Esophagus squamous epithelium (tissue), 5 donors: ENCODE measurements around the gene ATG12. TPM values are rescaled to one million over a fixed set of nuclear protein-coding genes. Genes with fewer than 3 reads are reported as not detected.

Source experiments
- DNase-seq: peaks from one replicate; lab custom pipeline; 2025; lab: John Stamatoyannopoulos, UW
- H3K27ac ChIP-seq, 4 donors: fragments of 200-600 bp; sonication (generic); one replicate each; pipeline ENCODE4 v1.5.1; 2016 to 2019; ENCODE audit warnings: mild to moderate bottlenecking in 1 of 4
- H3K27me3 ChIP-seq, 4 donors: fragments of 200-600 bp; sonication (generic); 1 replicate in 3 of 4; 2 replicates in 1 of 4; pipeline versions ENCODE4 v1.5.1 to v1.6.0; 2017 to 2021; ENCODE audit warnings: antibody characterized with exemption in 1 of 4
- H3K36me3 ChIP-seq, 3 donors: fragments of 200-600 bp; sonication (generic); one replicate each; pipeline ENCODE4 v1.5.1; 2016 to 2019
- H3K4me1 ChIP-seq, 3 donors: fragments of 200-600 bp; sonication (generic); one replicate each; pipeline ENCODE4 v1.5.1; 2017 to 2019
- H3K4me3 ChIP-seq, 4 donors: fragments of 200-600 bp; sonication (generic); 1 replicate in 3 of 4; 2 replicates in 1 of 4; pipeline ENCODE4 v1.5.1; 2016 to 2019; ENCODE audit warnings: mild to moderate bottlenecking in 2 of 4, moderate library complexity in 1 of 4
- H3K9me3 ChIP-seq, 3 donors: fragments of 200-600 bp; sonication (generic); one replicate each; pipeline ENCODE4 v1.5.1; 2016 to 2019
- POLR2A ChIP-seq, 4 donors: fragments of 450-650 bp; IDR thresholded peaks; one replicate each; pipeline ENCODE4 v1.6.1; 2017; ENCODE audit warnings: antibody characterized with exemption in 4 of 4, mild to moderate bottlenecking in 4 of 4, moderate library complexity in 3 of 4
- WGBS, 2 donors: methylation state at CpG; one replicate each; pipeline ENCODE4 v1.1.5; 2018; 5-methylcytosine and 5-hydroxymethylcytosine counted together
- intact Hi-C: fragments of 100-400 bp; cut with DNase I; formaldehyde crosslinking; loops from one replicate; pipeline ENCODE4 v1.15.0; 2022
- total RNA-seq, 4 donors: library from RNA; depleted of rRNA; stranded (reverse); fragments of >200 nt; gene quantifications; one replicate each; pipeline ENCODE4 v1.1.0, GENCODE V29; 2016
- TF ChIP-seq, protein P1 (sequence below), 6 experiments: fragments of 450-650 bp in 4 of 6; fragments of 200-600 bp in 2 of 6; sonication (generic) in 2 of 6; IDR thresholded peaks; one replicate each; pipeline ENCODE4 v1.5.1; 2016 to 2019; ENCODE audit warnings: antibody characterized with exemption in 6 of 6, mild to moderate bottlenecking in 4 of 6, moderate library complexity in 4 of 6
- donor health status: DM: yes; HTN: yes; CAD: no.

The ATG12 gene
- total RNA-seq, 4 donors from 2014 or later: 15.7 to 37.8 (median 33.5) TPM

DNA sequence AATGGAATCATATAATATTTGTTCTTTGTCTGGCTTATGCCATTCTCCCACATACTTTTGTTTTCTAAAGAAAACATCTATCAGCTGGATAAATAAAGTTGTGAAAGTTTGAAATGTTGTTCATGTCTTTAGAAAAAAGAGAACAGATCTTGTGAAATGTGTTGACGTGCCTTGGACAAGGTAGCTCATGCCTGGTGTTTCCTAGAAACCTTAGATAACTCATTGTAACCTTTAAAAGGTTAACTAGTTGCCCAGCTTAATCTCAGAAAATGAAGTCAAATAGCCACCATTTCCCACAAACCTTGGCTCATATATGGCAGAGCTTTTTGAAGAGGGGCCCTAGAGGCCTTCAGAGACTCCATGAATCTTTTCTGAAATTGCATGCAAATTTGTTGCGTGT lies 40.2 kb downstream of the ATG12 start:
- H3K27ac ChIP-seq: no peak overlapping the region
- intact Hi-C loops: no loop called here
- 86 to 87% methylated on average over 2 of the region's 2 CpGs for WGBS, 2 donors
- no peaks in the 10 kb centered on the region for H3K9me3 ChIP-seq
- no peaks in the 10 kb centered on the region for H3K36me3 ChIP-seq
- H3K4me3 ChIP-seq: no peak overlapping the region
- no peaks in the 10 kb centered on the region for H3K27me3 ChIP-seq
- no peaks in the 10 kb centered on the region for H3K4me1 ChIP-seq
- DNase-seq: no peak
- no peak for TF ChIP-seq POLR2A (IDR thresholded peaks at IDR 0.05)
- TF ChIP-seq, protein P1, sequence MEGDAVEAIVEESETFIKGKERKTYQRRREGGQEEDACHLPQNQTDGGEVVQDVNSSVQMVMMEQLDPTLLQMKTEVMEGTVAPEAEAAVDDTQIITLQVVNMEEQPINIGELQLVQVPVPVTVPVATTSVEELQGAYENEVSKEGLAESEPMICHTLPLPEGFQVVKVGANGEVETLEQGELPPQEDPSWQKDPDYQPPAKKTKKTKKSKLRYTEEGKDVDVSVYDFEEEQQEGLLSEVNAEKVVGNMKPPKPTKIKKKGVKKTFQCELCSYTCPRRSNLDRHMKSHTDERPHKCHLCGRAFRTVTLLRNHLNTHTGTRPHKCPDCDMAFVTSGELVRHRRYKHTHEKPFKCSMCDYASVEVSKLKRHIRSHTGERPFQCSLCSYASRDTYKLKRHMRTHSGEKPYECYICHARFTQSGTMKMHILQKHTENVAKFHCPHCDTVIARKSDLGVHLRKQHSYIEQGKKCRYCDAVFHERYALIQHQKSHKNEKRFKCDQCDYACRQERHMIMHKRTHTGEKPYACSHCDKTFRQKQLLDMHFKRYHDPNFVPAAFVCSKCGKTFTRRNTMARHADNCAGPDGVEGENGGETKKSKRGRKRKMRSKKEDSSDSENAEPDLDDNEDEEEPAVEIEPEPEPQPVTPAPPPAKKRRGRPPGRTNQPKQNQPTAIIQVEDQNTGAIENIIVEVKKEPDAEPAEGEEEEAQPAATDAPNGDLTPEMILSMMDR (IDR thresholded peaks at IDR 0.05): no peak

DNA sequence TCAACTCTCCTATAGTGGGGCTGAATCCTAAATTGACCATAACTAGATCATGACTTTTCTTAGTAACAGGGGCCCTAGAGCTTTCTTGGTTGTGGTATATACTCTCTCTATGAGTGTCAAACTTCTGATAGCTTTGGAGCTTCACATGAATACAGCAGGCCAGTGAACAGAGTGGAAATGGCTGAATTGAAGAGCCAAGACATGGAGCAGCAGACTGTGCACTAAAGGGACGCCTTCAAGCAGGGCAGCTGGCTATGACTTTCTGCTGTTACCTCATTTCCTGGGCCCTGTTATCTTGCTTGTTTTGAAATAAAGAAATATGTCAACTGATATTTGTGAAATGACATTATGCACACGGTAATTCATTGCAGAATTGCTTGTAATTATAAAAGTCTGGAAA lies 41.3 kb downstream of the ATG12 start:
- TF ChIP-seq, protein P1 (IDR thresholded peaks at IDR 0.05): no peak
- TF ChIP-seq POLR2A (IDR thresholded peaks at IDR 0.05): no peak
- Histone ChIP-seq H3K27me3 (no peaks in the 10 kb centered on the region), H3K27ac (no peak overlapping the region), H3K4me1 (no peaks in the 10 kb centered on the region), H3K4me3 (no peak overlapping the region), H3K36me3 (no peaks in the 10 kb centered on the region), H3K9me3 (no peaks in the 10 kb centered on the region)
- intact Hi-C loops: no loop called here
- 55 to 71% methylated on average over 2 of the region's 2 CpGs for WGBS, 2 donors
- no peak for DNase-seq

DNA sequence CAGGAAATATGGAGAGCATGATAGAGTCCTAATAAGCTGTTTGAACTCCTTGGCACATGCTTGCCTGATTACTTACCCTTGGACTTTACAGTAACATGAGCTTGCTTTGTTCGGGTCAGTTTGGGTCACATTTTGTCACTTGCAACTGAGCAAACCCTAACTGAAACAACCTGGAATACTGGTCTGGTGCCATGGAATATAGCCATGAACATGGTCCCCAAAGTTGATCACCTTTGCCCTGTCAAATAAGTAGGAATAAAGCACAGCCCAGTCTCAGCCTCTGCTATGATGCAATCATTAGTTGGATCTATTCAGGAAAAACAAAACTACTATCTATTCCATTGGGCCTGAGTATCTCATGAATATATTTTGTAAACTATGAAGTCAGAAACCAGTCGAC lies 43.1 kb downstream of the ATG12 start:
- intact Hi-C loops: no loop called here
- no peak for TF ChIP-seq POLR2A (IDR thresholded peaks at IDR 0.05)
- TF ChIP-seq, protein P1 (IDR thresholded peaks at IDR 0.05): no peak
- no peak for DNase-seq
- no peaks in the 10 kb centered on the region for H3K4me1 ChIP-seq
- no peaks in the 10 kb centered on the region for H3K36me3 ChIP-seq
- no peaks in the 10 kb centered on the region for H3K9me3 ChIP-seq
- H3K27me3 ChIP-seq: no peaks in the 10 kb centered on the region
- WGBS, 2 donors: 66 to 71% methylated on average over 2 of the region's 2 CpGs
- no peak overlapping the region for H3K4me3 ChIP-seq
- no peak overlapping the region for H3K27ac ChIP-seq

DNA sequence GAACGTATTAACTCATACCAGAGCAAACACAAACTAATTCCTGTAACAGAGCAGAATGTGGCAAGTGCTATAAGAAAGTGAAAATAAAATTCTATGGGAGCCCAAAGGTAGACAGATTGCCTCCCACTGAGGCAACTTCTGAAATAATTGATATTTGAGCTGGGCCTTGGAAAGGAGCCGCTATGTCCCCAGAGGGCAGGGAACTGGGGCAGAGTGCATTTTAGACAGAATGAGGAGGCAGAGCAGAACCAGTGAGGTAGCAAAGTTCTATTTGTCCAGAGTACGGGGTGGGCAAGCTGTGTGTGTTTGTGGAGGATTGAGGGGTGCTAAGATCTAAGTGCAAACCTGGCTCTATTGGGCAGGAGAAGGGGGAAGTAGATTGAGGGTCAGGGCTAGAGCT lies 44.7 kb downstream of the ATG12 start:
- no peak for TF ChIP-seq POLR2A (IDR thresholded peaks at IDR 0.05)
- TF ChIP-seq, protein P1 (IDR thresholded peaks at IDR 0.05): no peak
- WGBS, 2 donors: 68 to 81% methylated on average over 3 of the region's 3 CpGs
- Histone ChIP-seq H3K9me3 (no peaks in the 10 kb centered on the region), H3K4me1 (no peaks in the 10 kb centered on the region), H3K27ac (no peak overlapping the region), H3K4me3 (no peak overlapping the region), H3K27me3 (peaks cover 0 to 1% (median 0%) of the 10 kb centered on the region in 4 donors), H3K36me3 (no peaks in the 10 kb centered on the region)
- DNase-seq: no peak
- intact Hi-C loops: no loop called here

DNA sequence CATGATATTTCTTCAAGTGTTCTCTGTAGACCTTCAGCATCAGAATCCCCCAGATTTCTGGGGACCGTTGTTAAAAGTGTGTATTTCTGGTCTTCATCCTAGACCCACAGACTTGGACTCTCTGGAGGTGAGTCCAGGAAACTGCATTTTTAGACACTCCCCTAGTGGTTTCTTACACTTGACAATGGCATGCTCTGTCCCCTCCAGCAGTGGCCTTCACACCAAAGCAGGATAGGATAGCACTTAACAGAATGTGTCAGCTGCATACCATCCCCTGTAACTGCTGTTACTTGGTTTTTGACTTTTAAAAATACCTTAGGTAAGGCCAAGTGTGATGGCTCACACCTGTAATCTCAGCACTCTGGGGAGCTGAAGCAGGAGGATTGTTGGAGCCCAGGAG lies 45.7 kb downstream of the ATG12 start:
- WGBS, 2 donors: 44 to 83% methylated on average over 1 of the region's 1 CpG
- no peaks in the 10 kb centered on the region for H3K36me3 ChIP-seq
- H3K27me3 ChIP-seq: peaks cover 0 to 7% (median 0%) of the 10 kb centered on the region in 4 donors
- TF ChIP-seq, protein P1 (IDR thresholded peaks at IDR 0.05): no peak
- no peak for TF ChIP-seq POLR2A (IDR thresholded peaks at IDR 0.05)
- no peak for DNase-seq
- intact Hi-C loops: no loop called here
- no peak overlapping the region for H3K27ac ChIP-seq
- H3K9me3 ChIP-seq: no peaks in the 10 kb centered on the region
- H3K4me1 ChIP-seq: no peaks in the 10 kb centered on the region
- H3K4me3 ChIP-seq: no peak overlapping the region
